Thymus (tissue), 11 donors: ENCODE data around the gene PIK3R5. TPM values are rescaled to one million over a fixed set of nuclear protein-coding genes. Genes with fewer than 3 reads are reported as not detected.

Experiments used
- DNase-seq, 9 donors: peaks; one replicate each; pipeline ENCODE4 v3.0.0-alpha.2; 2013; ENCODE audit warnings: low spot score in 9 of 9, low read depth in 6 of 9, missing footprints in 1 of 9
- H3K27ac ChIP-seq, 2 donors: one replicate each; pipeline ENCODE4 v1.5.1; 2013; ENCODE audit warnings: control low read depth in 1 of 2, low read depth in 1 of 2, low read length in 1 of 2, mild to moderate bottlenecking in 1 of 2, moderate library complexity in 1 of 2
- H3K27me3 ChIP-seq, 2 donors: one replicate each; pipeline ENCODE4 v1.5.1; 2013; ENCODE audit warnings: low read length in 1 of 2; ENCODE audit not compliant: control insufficient read depth in 2 of 2, insufficient read depth in 1 of 2
- H3K36me3 ChIP-seq, 2 donors: one replicate each; pipeline ENCODE4 v1.5.1; 2013; ENCODE audit warnings: low read length in 1 of 2, mild to moderate bottlenecking in 1 of 2, moderate library complexity in 1 of 2; ENCODE audit not compliant: control insufficient read depth in 2 of 2, insufficient read depth in 2 of 2
- H3K4me1 ChIP-seq, 2 donors: one replicate each; pipeline ENCODE4 v1.5.1; 2013; ENCODE audit warnings: low read length in 2 of 2; ENCODE audit not compliant: control insufficient read depth in 2 of 2, insufficient read depth in 2 of 2
- H3K4me3 ChIP-seq, 2 donors: one replicate each; pipeline ENCODE4 v1.5.1; 2013; ENCODE audit warnings: low read length in 2 of 2, control low read depth in 1 of 2, mild to moderate bottlenecking in 1 of 2
- H3K9me3 ChIP-seq, 2 donors: one replicate each; pipeline ENCODE4 v1.5.1; 2013; ENCODE audit warnings: low read length in 1 of 2, mild to moderate bottlenecking in 1 of 2; ENCODE audit not compliant: control insufficient read depth in 2 of 2, insufficient read depth in 1 of 2
- WGBS: extraction: QIAGEN DNeasy Blood & Tissue Kit; methylation state at CpG from one replicate; pipeline ENCODE4 v1.1.7; 2013; 5-methylcytosine and 5-hydroxymethylcytosine counted together
- polyA plus RNA-seq: library from polyadenylated mRNA; stranded (reverse); fragments of 200-250 nt; gene quantifications from one replicate; pipeline ENCODE4 v1.2.3, GENCODE V29; 2013
- total RNA-seq: library from RNA; stranded (reverse); fragments of 120-200 nt; gene quantifications from one replicate; pipeline ENCODE4 v1.2.4, GENCODE V29; 2013
- donor health status: healthy.

The PIK3R5 gene
- total and polyA plus RNA-seq, 2 donors, result 15.2 to 20.4 TPM

GRCh38 chr17:8960325-8961140, 5.0 kb downstream of the PIK3R5 start:
- peaks cover 0 to 2% of the 10 kb centered on the region in 2 donors for H3K36me3 ChIP-seq
- peaks cover 28 to 79% of the 10 kb centered on the region in 2 donors for H3K4me1 ChIP-seq
- H3K27me3 ChIP-seq, result peaks cover 0 to 5% of the 10 kb centered on the region in 2 donors
- WGBS, result 90% methylated on average over 10 of the region's 10 CpGs
- no peaks in the 10 kb centered on the region for H3K9me3 ChIP-seq
- no peak overlapping the region for H3K4me3 ChIP-seq
- no peak for DNase-seq
- H3K27ac ChIP-seq, result no peak overlapping the region

- peaks cover 32 to 80% of the 10 kb centered on the region in 2 donors for H3K4me1 ChIP-seq
- WGBS, result 90% methylated on average over 9 of the region's 9 CpGs
- DNase-seq, result no peak
- H3K27ac ChIP-seq, result no peak overlapping the region
- peaks cover 0 to 2% of the 10 kb centered on the region in 2 donors for H3K36me3 ChIP-seq
- H3K27me3 ChIP-seq, result no peaks in the 10 kb centered on the region
- no peak overlapping the region for H3K4me3 ChIP-seq
- H3K9me3 ChIP-seq, result no peaks in the 10 kb centered on the region
These were observed 6.1 kb downstream of the PIK3R5 start for GRCh38 chr17:8959312-8959918.

GRCh38 chr17:8957721-8958120, 7.8 kb downstream of the PIK3R5 start:
- H3K9me3 ChIP-seq, result no peaks in the 10 kb centered on the region
- H3K36me3 ChIP-seq, result peaks cover 0 to 2% of the 10 kb centered on the region in 2 donors
- peaks cover 33 to 80% of the 10 kb centered on the region in 2 donors for H3K4me1 ChIP-seq
- 97% methylated on average over 8 of the region's 8 CpGs for WGBS
- no peak overlapping the region for H3K27ac ChIP-seq
- H3K27me3 ChIP-seq, result no peaks in the 10 kb centered on the region
- DNase-seq, result no peak
- H3K4me3 ChIP-seq, result no peak overlapping the region

GRCh38 chr17:8956465-8956902, 9.0 kb downstream of the PIK3R5 start:
- Histone ChIP-seq H3K9me3 (no peaks in the 10 kb centered on the region), H3K27ac (peak overlapping the region in 1 of 2 donors; percentile 18), H3K36me3 (peaks cover 0 to 2% of the 10 kb centered on the region in 2 donors), H3K4me3 (no peak overlapping the region), H3K4me1 (peaks cover 33 to 78% of the 10 kb centered on the region in 2 donors), H3K27me3 (no peaks in the 10 kb centered on the region)
- no peak for DNase-seq
- whole genome bisulfite sequencing, result 82% methylated on average over 5 of the region's 5 CpGs

- Histone ChIP-seq H3K4me3 (no peak overlapping the region), H3K4me1 (peaks cover 27 to 68% of the 10 kb centered on the region in 2 donors), H3K9me3 (no peaks in the 10 kb centered on the region), H3K27me3 (no peaks in the 10 kb centered on the region), H3K36me3 (peaks cover 0 to 2% of the 10 kb centered on the region in 2 donors), H3K27ac (peak overlapping the region in 1 of 2 donors; percentile 79)
- WGBS, result 84% methylated on average over 12 of the region's 12 CpGs
- no peak for DNase-seq
These were observed 10.2 kb downstream of the PIK3R5 start for GRCh38 chr17:8955021-8955959.

- H3K36me3 ChIP-seq, result peaks cover 0 to 2% of the 10 kb centered on the region in 2 donors
- no peaks in the 10 kb centered on the region for H3K9me3 ChIP-seq
- peak in 8 of 9 donors; percentile 62 to 93 (median 78) for DNase-seq
- H3K27me3 ChIP-seq, result no peaks in the 10 kb centered on the region
- no peak overlapping the region for H3K4me3 ChIP-seq
- H3K4me1 ChIP-seq, result peaks cover 25 to 58% of the 10 kb centered on the region in 2 donors
- WGBS, result 11% methylated on average over 10 of the region's 10 CpGs
- peak overlapping the region; percentile 55 to 79 for H3K27ac ChIP-seq
These were observed 11.2 kb downstream of the PIK3R5 start for GRCh38 chr17:8954339-8954738.

GRCh38 chr17:8953156-8953885, 12.2 kb downstream of the PIK3R5 start:
- no peak for DNase-seq
- no peak overlapping the region for H3K4me3 ChIP-seq
- no peaks in the 10 kb centered on the region for H3K36me3 ChIP-seq
- H3K4me1 ChIP-seq, result peaks cover 16 to 53% of the 10 kb centered on the region in 2 donors
- WGBS, result 94% methylated on average over 2 of the region's 2 CpGs
- no peaks in the 10 kb centered on the region for H3K27me3 ChIP-seq
- H3K9me3 ChIP-seq, result no peaks in the 10 kb centered on the region
- no peak overlapping the region for H3K27ac ChIP-seq

GRCh38 chr17:8952191-8952590, 13.3 kb downstream of the PIK3R5 start:
- DNase-seq, result no peak
- peaks cover 16 to 43% of the 10 kb centered on the region in 2 donors for H3K4me1 ChIP-seq
- no peak overlapping the region for H3K4me3 ChIP-seq
- no peaks in the 10 kb centered on the region for H3K36me3 ChIP-seq
- no peak overlapping the region for H3K27ac ChIP-seq
- no peaks in the 10 kb centered on the region for H3K27me3 ChIP-seq
- H3K9me3 ChIP-seq, result no peaks in the 10 kb centered on the region
- WGBS, result 95% methylated on average over 1 of the region's 1 CpG
